Nucleus accumbens (tissue), 56 donors: ENCODE results near the gene BRD7.

Source experiments
- DNase-seq, 56 donors: peaks; one replicate each; lab custom pipeline; 2025; lab: John Stamatoyannopoulos, UW

Gene BRD7

DNA sequence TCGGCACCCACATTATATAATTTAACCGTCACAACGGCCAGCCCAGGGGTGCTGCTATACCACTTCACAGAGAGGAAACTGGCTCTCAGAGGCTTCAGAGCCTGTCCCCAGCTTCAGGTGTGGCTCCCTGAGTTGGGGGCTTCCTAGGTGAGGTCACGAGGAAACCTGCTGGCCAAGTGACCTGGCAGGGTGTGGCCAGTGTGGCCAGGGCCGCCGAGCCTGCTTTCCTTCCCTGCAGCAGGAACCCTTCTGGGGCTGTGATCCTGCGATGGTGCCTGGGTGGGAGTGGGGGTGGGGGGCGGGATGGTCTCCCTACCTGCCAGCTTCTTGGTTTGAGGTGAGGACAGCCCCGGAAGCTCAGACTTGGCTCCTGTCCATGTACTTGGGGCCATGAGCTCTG is 62.5 kb downstream of the BRD7 start:
- DNase-seq: no peak

GRCh38 chr16:50305441-50306061 is 63.2 kb downstream of the BRD7 start:
- DNase-seq: no peak

DNA sequence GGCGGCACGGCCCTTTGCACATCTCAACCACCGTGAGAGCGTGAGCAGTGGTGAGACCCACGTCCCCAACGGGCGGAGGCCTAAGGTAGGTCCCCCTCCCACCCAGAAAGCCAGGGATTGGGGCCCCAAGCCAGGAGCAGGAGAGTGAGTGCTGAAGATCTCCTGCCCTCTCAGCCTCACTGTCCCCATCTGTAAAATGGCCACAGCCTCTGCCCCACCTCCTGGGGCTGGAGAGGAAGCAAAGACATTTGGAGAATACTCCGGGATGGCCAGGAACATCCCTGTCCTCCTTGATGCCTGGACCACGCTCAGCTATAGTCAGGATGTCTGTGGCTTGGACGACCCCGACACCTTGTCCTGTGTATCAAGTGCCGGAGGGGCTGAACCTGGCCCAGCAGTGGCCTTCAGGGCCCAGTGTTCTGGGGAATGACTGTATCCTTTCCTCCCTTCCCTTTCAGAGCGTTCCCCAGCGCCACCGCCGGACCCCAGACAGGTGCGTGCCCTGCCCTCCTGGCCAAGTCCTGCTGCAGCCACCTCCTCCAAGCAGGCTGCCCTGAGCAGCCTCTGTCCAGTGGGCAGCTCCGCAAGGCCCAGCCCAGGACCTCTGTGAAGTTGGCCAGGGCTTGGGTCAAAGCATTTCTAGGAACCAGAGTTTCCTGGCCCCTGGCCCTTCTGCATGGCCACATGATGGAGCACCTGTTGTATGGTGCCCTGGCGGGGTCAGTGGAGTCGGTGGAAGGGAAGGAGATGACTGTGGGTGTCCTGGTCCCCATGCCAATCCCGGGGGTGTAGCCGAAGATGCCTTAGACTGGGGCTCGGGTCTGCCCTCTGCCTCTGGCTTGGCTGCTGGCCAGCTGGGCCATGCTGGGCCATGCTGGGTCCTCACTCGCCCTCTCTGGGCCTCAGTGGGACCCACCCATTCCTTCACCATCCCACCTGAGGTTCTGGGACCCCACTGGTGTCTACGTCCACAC is 64.0 kb downstream of the BRD7 start:
- DNase-seq: no peak

GRCh38 chr16:50303605-50304466 is 65.0 kb downstream of the BRD7 start:
- DNase-seq: no peak

DNA sequence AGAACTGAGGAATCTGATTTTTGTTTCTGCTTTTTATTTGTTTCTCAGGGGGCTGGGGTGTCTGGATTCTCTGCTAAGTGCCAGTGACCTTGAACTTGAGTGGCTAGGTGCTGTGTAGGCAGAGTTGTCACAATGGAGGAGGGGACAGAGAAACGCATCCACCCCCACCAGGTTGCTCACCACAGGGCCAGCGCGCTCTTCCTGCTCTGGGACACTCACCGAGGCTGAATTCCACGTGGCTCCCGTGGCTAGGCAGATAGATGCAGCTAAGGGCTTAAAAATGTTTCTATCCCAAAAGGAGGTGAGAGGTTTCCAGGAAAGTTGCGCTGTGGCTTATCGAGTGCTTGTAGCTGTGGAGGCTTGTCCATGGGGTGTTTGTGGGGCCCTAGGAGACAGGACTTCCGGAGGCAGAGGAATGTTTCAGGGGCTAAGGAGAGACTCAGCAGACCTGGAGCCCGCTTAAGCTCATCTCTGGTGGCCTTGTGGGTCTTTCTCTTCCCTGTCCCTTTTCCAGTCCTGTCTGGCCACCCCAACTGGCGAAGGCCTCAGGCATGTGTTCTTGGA is 65.7 kb downstream of the BRD7 start:
- no peak for DNase-seq

- no peak for DNase-seq
These were observed 66.2 kb downstream of the BRD7 start for GRCh38 chr16:50302472-50303005.

DNA sequence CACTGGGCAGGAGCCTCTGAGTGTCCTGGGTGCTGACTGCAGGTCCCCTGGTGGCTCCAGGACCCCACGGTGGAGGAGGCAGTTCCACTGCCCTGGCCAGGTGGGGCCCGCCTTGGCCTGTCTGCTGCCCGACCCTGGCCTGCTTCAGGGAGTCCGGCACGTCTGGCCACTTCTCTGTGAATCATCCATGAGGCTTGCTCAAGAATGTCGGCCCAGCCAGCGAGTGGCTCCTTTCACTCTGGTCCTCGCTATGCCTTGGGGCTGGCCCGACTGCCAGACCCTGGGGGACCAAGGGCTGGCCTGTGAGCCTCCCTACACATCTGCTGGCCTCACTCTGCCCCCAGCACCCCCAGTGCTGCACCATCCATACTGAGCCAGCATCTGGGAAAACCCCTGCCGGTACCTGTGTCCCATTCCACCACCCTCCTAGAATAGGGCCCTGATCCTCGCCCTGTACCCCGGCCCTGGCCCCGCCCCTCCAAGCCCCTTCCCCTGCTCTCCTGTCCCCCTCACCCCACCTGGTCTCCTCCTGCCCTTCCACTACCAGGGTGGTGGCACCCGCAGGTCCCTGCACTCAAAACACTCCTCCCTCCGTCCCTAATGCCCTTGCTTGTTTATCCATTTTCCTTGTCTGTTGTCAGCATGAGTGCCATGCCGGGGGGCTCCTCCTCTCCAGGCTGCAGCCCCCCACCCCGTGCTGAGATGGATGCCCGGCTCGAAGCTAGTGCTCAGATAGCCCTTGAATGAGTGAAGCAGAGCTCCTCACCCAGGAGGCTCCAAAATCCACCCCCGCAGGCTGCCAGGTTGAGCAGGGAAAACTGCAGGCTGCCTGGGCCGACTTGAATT is 66.9 kb downstream of the BRD7 start:
- no peak for DNase-seq

GRCh38 chr16:50300942-50301625 is 67.7 kb downstream of the BRD7 start:
- DNase-seq: no peak

GRCh38 chr16:50299508-50300105 is 69.2 kb downstream of the BRD7 start:
- no peak for DNase-seq

DNA sequence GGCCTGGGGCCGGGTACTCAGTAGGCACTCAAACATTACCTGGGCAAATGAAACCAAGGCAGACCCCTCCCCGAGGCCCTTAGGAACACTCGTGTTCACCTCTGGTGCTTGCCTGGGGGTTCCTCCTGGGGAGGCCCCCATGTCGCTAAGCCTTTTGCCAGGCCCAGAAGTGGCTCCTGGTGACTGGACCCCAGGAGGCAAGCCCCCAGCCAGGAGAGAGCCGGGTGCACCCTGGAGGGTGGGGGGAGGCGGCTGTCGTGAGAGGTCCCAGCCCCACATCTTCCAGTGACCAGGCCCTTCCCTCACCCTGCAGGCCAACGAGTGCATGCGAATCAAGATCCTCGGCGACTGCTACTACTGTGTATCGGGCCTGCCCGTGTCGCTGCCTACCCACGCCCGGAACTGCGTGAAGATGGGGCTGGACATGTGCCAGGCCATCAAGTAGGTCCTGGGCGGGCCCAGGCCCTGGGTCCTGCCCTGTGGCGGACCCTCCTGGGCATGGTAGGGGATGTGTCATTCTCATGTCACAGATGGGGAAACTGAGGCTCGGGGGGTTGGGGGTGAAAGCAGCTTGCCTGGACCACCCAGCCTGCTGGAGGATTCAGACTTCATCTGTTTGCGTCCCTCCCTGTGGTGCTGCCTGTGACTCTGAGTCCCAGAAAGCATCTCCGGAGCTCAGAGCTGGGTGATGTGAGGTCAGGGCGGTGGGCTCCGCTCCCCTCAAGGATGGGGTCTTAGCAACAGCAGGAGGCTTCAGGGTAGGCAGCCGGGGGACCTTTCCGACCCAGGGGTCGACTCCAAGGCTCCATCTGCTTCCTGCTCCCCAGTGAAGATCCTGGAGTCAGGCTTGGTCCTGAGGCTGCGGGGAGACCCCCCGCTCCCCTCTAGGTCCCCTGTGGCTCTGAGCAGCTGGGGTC is 69.9 kb downstream of the BRD7 start:
- no peak for DNase-seq

GRCh38 chr16:50298075-50298460 is 70.7 kb downstream of the BRD7 start:
- no peak for DNase-seq

DNA sequence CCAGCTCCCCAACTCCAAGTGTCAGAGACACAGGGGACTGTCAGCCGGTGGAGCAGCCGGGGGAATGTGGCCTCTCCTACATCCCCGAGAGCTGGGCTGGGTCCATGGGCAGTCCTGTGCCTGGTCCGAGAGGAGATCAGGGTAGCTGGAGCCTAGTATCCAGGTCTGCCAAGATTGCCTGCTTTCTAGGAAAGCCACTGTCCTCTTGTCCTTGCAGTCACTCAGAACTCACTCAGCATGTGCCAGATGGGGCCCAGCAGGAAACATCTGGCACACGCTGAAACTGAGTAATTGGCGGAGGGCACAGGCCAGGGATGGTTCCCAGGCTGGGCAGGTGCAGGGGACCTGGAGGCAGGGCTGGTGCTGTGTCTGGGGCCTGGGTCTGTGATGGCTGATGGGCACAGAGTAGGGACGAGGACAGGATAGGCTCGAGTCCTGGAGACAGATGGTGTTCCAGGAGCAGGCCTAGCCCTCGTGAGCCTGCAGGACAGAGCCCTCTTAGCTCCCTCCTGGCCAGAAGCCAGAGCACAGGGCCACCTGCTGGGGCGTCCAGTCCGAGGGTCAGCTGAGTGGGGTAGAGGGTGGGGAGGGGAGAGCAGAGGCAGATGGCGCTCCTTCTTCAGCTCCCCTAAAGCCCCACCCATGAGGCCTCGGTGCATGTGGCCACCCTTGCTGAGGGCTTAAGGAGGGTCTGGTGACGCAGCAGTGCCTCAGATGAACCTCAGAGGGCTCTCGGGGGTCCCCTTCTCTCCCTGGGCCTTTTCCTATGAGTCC is 71.3 kb downstream of the BRD7 start:
- DNase-seq: no peak

- no peak for DNase-seq
These were observed 72.0 kb downstream of the BRD7 start for GRCh38 chr16:50296807-50297206.

DNA sequence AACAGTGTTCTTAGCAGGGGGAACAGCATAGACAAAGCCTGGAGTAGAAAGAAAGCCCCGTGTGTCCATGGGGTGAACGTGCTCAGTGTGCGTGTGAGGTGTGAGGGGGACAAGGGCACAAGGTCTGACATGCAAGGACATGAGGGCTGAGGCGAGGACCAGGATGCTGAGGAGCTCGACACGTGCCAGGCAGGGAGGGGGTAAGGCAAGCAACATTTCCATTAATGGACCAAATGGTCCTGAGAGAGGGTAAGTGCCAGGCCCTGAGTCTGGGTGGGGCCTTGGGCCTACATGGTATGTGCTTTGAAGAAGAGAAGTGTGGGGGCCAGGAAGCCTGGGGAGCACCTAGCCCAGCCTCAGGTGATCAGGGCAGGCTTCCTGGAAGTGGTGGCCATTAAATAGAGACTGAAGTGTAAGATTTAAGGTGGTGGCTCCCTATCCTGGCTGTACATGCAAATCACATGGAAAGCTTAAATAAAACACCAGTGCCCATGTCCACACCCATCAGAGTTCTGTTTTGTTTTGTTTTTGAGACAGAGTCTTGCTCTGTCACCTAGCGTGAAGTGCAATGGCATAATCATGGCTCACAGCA is 73.2 kb downstream of the BRD7 start:
- DNase-seq: no peak

DNA sequence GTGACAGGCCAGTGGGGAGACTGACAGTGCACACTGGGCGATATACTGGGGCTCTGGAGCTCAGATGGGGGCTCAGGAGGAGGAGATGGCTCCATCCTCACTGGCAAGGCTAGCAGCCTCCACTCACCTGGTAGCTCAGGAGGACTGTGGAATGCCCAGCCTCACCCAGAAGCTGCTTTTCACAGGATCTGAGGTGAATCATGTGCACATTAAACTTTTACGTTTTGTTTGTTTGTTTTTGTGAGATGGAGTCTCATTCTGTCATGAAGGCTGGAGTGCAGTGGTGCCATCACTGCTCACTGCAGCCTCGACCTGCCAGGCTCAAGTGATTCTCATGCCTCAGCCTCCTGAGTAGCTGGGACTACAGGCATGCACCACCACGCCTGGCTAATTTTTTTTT is 73.8 kb downstream of the BRD7 start:
- DNase-seq: no peak
